HCT116 (cell line): ENCODE measurements around the gene AGPAT3. TPM values are rescaled to one million over a fixed set of nuclear protein-coding genes. Genes with fewer than 3 reads are reported as not detected.

Source experiments
- ATAC-seq: fragments of 200-7000 bp; cut with Tn5 transposase; 2 replicates; pipeline ENCODE4 v1.9.1; 2020; ENCODE audit warnings: mild to moderate bottlenecking, moderate library complexity
- BruUV-seq: library from RNA; stranded (reverse); fragments of 400-500 nt; replicated peaks from 2 replicates; lab custom pipeline; 2021; lab: Mats Ljungman, UMichigan
- CTCF ChIA-PET: fragments of 300-600 bp; sonication (Branson Sonifier 250); formaldehyde crosslinking; loops from one replicate; lab custom pipeline; 2021; ENCODE audit warnings: antibody characterized with exemption; lab: Charles Lee
- POLR2A ChIA-PET: fragments of 300-600, 350-600 bp; sonication (Branson Sonifier 250); formaldehyde crosslinking; loops from one replicate; lab custom pipeline; 2021; ENCODE audit warnings: antibody characterized with exemption; lab: Charles Lee
- RAD21 ChIA-PET, 2 experiments: fragments of 300-600 bp; sonication (Branson Sonifier 250); formaldehyde crosslinking; loops; one replicate each; lab custom pipeline; 2023; ENCODE audit warnings: low total read pairs in 2 of 2; ENCODE audit not compliant: uncharacterized antibody in 2 of 2, unreplicated experiment in 2 of 2, low non-redundant PET in 1 of 2; lab: Charles Lee
- DNase-seq: peaks from one replicate; pipeline ENCODE4 v3.0.0-alpha.2; 2010; ENCODE audit warnings: low read depth, low spot score
- H2AFZ ChIP-seq: fragments of 200-600 bp; shearing (Covaris generic), sonication (generic); 2 replicates; pipeline ENCODE4 v1.6.1; 2017; ENCODE audit warnings: low read depth, mixed run types, mixed read lengths, antibody characterized with exemption, low read length; ENCODE audit not compliant: poor library complexity, severe bottlenecking
- H3K27ac ChIP-seq: 2 replicates; pipeline ENCODE4 v1.5.1; 2012; ENCODE audit warnings: low read depth, low read length
- H3K27me3 ChIP-seq: fragments of 200-600 bp; sonication (generic); 2 replicates; pipeline ENCODE4 v1.6.1; 2016; ENCODE audit warnings: mixed run types, low read length, mixed read lengths; ENCODE audit not compliant: insufficient read depth
- H3K36me3 ChIP-seq, 2 experiments: fragments of 200-500 bp in 1 of 2; fragments of 200-600 bp in 1 of 2; sonication (Bioruptor generic) in 1 of 2; sonication (generic) in 1 of 2; 2 replicates each; pipeline versions ENCODE4 v1.5.1 to v1.6.1; 2014 to 2016; ENCODE audit warnings: low read length in 2 of 2, inconsistent platforms in 1 of 2, mixed read lengths in 1 of 2, mixed run types in 1 of 2; ENCODE audit not compliant: insufficient read depth in 2 of 2, control insufficient read depth in 1 of 2
- H3K4me1 ChIP-seq, 2 experiments: fragments of 200-600 bp in 1 of 2; sonication (generic) in 1 of 2; 2 replicates each; pipeline versions ENCODE4 v1.5.1 to v1.6.1; 2012 to 2017; ENCODE audit warnings: low read length in 2 of 2, inconsistent platforms in 1 of 2, mild to moderate bottlenecking in 1 of 2, mixed read lengths in 1 of 2, mixed run types in 1 of 2, moderate library complexity in 1 of 2; ENCODE audit not compliant: insufficient read depth in 2 of 2, control insufficient read depth in 1 of 2
- H3K4me2 ChIP-seq: fragments of 200-600 bp; sonication (generic); 2 replicates; pipeline ENCODE4 v1.6.1; 2017; ENCODE audit warnings: mixed run types, low read length, mixed read lengths
- H3K4me3 ChIP-seq, 2 experiments: fragments of 200-600 bp in 1 of 2; sonication (generic) in 1 of 2; replicated peaks in 1 of 2; 2 replicates each; pipeline ENCODE4 v1.5.1; 2011 to 2016; ENCODE audit warnings: low read length in 2 of 2, control low read depth in 1 of 2, low read depth in 1 of 2, mild to moderate bottlenecking in 1 of 2, mixed read lengths in 1 of 2, mixed run types in 1 of 2
- H3K79me2 ChIP-seq: fragments of 200-600 bp; sonication (generic); 2 replicates; pipeline ENCODE4 v1.6.1; 2017; ENCODE audit warnings: mild to moderate bottlenecking, mixed run types, low read length, moderate library complexity, mixed read lengths; ENCODE audit not compliant: insufficient read depth
- H3K9ac ChIP-seq: fragments of 200-600 bp; sonication (generic); 2 replicates; pipeline ENCODE4 v1.6.1; 2016; ENCODE audit warnings: low read length, mixed read lengths
- H3K9me2 ChIP-seq: fragments of 200-600 bp; sonication (generic), shearing (Covaris generic); 2 replicates; pipeline ENCODE4 v1.6.1; 2017; ENCODE audit warnings: mixed run types, mild to moderate bottlenecking, moderate library complexity; ENCODE audit not compliant: insufficient read depth
- H3K9me3 ChIP-seq, 2 experiments: fragments of 200-500 bp in 1 of 2; fragments of 200-600 bp in 1 of 2; sonication (Bioruptor generic) in 1 of 2; sonication (generic) in 1 of 2; 2 replicates each; pipeline ENCODE4 v1.6.1; 2014 to 2017; ENCODE audit warnings: low read length in 2 of 2, mixed read lengths in 2 of 2, inconsistent platforms in 1 of 2, low read depth in 1 of 2, mild to moderate bottlenecking in 1 of 2, mixed run types in 1 of 2, moderate library complexity in 1 of 2; ENCODE audit not compliant: control insufficient read depth in 1 of 2, insufficient read depth in 1 of 2
- H4K20me1 ChIP-seq: fragments of 200-600 bp; sonication (generic), shearing (Covaris generic); 2 replicates; pipeline ENCODE4 v1.6.1; 2017; ENCODE audit warnings: mixed run types, mild to moderate bottlenecking, moderate library complexity; ENCODE audit not compliant: insufficient read depth
- CBX3 ChIP-seq: IDR thresholded peaks from 2 replicates; pipeline ENCODE4 v1.6.1; 2012; ENCODE audit warnings: low read depth
- CEBPB ChIP-seq: IDR thresholded peaks from 2 replicates; pipeline ENCODE4 v1.6.1; 2012; ENCODE audit warnings: low read depth
- EGR1 ChIP-seq: IDR thresholded peaks from 2 replicates; pipeline ENCODE4 v1.6.1; 2012; ENCODE audit warnings: low read depth
- EZH2 ChIP-seq: fragments of 200-600 bp; sonication (generic); IDR thresholded peaks from 2 replicates; pipeline ENCODE4 v1.6.1; 2017; ENCODE audit warnings: antibody characterized with exemption, mixed run types
- FOSL1 ChIP-seq: IDR thresholded peaks from 2 replicates; pipeline ENCODE4 v1.6.1; 2012; ENCODE audit warnings: low read depth
- JUND ChIP-seq: IDR thresholded peaks from 2 replicates; pipeline ENCODE4 v1.6.1; 2012
- RAD21 ChIP-seq: IDR thresholded peaks from 2 replicates; pipeline ENCODE4 v1.6.1; 2012; ENCODE audit warnings: low read depth, mild to moderate bottlenecking
- SIN3A ChIP-seq: IDR thresholded peaks from 2 replicates; pipeline ENCODE4 v1.6.1; 2012; ENCODE audit warnings: low read depth
- SP1 ChIP-seq: IDR thresholded peaks from 2 replicates; pipeline ENCODE4 v1.6.1; 2012; ENCODE audit warnings: low read depth
- TCF7L2 ChIP-seq: IDR thresholded peaks from 2 replicates; pipeline ENCODE4 v1.7.0; 2011; ENCODE audit warnings: borderline replicate concordance, inconsistent platforms; ENCODE audit not compliant: insufficient read depth, insufficient read length; ENCODE audit errors: extremely low read depth
- YY1 ChIP-seq: IDR thresholded peaks from 2 replicates; pipeline ENCODE4 v1.6.1; 2011; ENCODE audit warnings: low read length, low read depth, moderate library complexity, mild to moderate bottlenecking; ENCODE audit not compliant: insufficient replicate concordance; ENCODE audit errors: extremely low read depth
- ZFX ChIP-seq: fragments of 450-650 bp; IDR thresholded peaks from 2 replicates; pipeline ENCODE4 v1.6.1; 2017
- ZNF274 ChIP-seq: fragments of 200-500 bp; sonication (Bioruptor generic); IDR thresholded peaks from 2 replicates; pipeline ENCODE4 v1.6.1; 2014; ENCODE audit warnings: mild to moderate bottlenecking, low read depth, low read length, inconsistent platforms
- intact Hi-C: fragments of 100-400 bp; cut with micrococcal nuclease; formaldehyde crosslinking; loops from 2 replicates; pipeline ENCODE4 v1.10.0; 2022
- total RNA-seq: library from RNA; stranded (reverse); gene quantifications from one replicate; pipeline ENCODE4 v1.2.1, GENCODE V29; 2021; ENCODE audit not compliant: unreplicated experiment
- TF ChIP-seq, protein P1 (sequence below), 3 experiments: fragments of 200-600 bp in 1 of 3; sonication (generic) in 1 of 3; IDR thresholded peaks in 2 of 3; conservative IDR thresholded peaks in 1 of 3; 2 replicates each; pipeline ENCODE4 v1.5.1; 2012 to 2017; ENCODE audit warnings: low read depth in 2 of 3, low read length in 2 of 3, antibody characterized with exemption in 1 of 3, borderline replicate concordance in 1 of 3, control low read depth in 1 of 3, mild to moderate bottlenecking in 1 of 3, mixed read lengths in 1 of 3, mixed run types in 1 of 3, moderate library complexity in 1 of 3; ENCODE audit not compliant: insufficient read depth in 1 of 3
- TF ChIP-seq, protein P2 (sequence below): IDR thresholded peaks from 2 replicates; pipeline ENCODE4 v1.6.1; 2012

AGPAT3 gene
- total RNA-seq, 1 experiment from 2014 or later = 54.1 TPM

DNA sequence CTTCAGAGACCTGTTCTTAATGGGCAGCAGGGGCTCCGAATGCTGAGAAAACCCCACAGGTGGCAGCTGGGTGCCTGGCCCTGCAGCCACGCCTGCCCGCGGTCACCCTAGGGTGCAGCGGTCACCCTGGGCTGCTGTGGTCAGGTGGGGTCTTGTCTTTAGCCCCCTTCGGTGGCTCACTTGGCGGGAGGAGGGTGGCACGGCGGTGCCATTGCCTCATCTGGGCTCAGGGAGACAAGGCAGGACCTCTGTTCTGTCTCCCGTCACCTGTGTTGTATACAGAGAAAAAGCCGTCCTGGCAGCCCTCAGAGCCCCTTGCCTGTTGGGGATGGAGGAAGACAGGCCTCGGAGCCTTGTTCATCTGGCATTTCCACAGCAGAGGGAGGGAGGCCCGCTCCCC, 77.6 kb downstream of the AGPAT3 start:
- Histone ChIP-seq H3K9ac (no peak overlapping the region), H3K27me3 (no peaks in the 10 kb centered on the region), H3K9me3 (no peaks in the 10 kb centered on the region), H2AFZ (no peak overlapping the region), H3K79me2 (0 out of 2 replicates have a peak, but pooled peaks cover 4% of the 10 kb centered on the region), H3K4me1 (peaks cover 3 to 11% of the 10 kb centered on the region in 2 experiments; a peak in 3 of 4 replicates), H3K27ac (no peak overlapping the region), H4K20me1 (no peaks in the 10 kb centered on the region), H3K4me2 (no peak overlapping the region), H3K4me3 (no peak overlapping the region), H3K36me3 (no peaks in the 10 kb centered on the region), H3K9me2 (no peaks in the 10 kb centered on the region)
- DNase-seq = no peak
- ChIA-PET RAD21 (no interaction called here), CTCF (interaction anchor here (1.3 kb wide), 1 partner anchor 33 kb away, joined by 3 read pairs; no protein-coding TSS in a partner anchor), POLR2A (no interaction called here)
- intact Hi-C loops = loop anchor here (10.0 kb wide), 1 partner anchor 62 kb away; no protein-coding TSS in a partner anchor
- no peak for ATAC-seq
- BruUV-seq = no TSS peak
- TF ChIP-seq JUND (no peak), CEBPB (no peak)
- TF ChIP-seq, protein P1, sequence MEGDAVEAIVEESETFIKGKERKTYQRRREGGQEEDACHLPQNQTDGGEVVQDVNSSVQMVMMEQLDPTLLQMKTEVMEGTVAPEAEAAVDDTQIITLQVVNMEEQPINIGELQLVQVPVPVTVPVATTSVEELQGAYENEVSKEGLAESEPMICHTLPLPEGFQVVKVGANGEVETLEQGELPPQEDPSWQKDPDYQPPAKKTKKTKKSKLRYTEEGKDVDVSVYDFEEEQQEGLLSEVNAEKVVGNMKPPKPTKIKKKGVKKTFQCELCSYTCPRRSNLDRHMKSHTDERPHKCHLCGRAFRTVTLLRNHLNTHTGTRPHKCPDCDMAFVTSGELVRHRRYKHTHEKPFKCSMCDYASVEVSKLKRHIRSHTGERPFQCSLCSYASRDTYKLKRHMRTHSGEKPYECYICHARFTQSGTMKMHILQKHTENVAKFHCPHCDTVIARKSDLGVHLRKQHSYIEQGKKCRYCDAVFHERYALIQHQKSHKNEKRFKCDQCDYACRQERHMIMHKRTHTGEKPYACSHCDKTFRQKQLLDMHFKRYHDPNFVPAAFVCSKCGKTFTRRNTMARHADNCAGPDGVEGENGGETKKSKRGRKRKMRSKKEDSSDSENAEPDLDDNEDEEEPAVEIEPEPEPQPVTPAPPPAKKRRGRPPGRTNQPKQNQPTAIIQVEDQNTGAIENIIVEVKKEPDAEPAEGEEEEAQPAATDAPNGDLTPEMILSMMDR (IDR thresholded peaks at IDR 0.05 in 2 of 3, conservative IDR thresholded peaks at IDR 0.05 in 1 of 3; ENCODE audit: borderline replicate concordance in 1 of 3, insufficient read depth in 1 of 3, low read depth in 2 of 3, low read length in 2 of 3) = no peak

DNA sequence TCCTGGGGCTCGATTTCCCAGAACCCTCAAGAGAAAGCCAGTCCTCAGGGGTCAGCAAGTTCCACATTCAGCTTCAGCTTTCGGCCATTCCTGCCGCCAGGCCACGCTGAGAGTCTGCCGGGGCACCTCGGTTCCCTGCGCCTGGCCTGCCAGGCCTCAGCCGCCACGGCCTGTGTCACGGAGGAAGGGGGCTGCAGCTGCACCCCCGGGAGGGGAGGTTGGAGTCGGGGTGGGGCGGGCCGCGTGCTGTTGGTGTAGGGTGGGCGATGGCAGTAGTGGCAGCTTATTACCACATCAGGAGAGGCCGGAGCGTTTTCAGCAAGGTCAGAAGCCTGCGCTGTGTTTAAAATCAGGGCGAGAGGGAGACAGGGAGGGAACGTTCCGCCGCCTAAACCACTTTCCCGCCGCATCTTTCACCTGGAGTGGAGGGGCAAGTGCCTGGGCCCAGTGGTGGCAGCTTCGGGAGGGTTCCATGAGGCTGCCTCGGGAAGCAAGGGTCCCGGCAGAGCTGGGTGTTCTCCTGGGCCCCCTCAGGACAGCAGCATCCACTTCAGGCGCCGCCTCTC, 78.6 kb downstream of the AGPAT3 start:
- Histone ChIP-seq H3K79me2 (0 out of 2 replicates have a peak, but pooled peaks cover 4% of the 10 kb centered on the region), H3K9ac (no peak overlapping the region), H3K9me2 (no peaks in the 10 kb centered on the region), H3K4me2 (no peak overlapping the region), H3K27me3 (no peaks in the 10 kb centered on the region), H3K36me3 (no peaks in the 10 kb centered on the region), H3K4me1 (peaks cover 3 to 9% of the 10 kb centered on the region in 2 experiments; a peak in 3 of 4 replicates), H4K20me1 (no peaks in the 10 kb centered on the region), H2AFZ (no peak overlapping the region)
- DNase-seq = no peak
- TF ChIP-seq EGR1 (no peak), JUND (no peak), RAD21 (no peak), CBX3 (no peak), ZNF274 (no peak), YY1 (no peak), EZH2 (no peak), ZFX (no peak), FOSL1 (no peak), TCF7L2 (no peak), SIN3A (no peak), SP1 (no peak)
- TF ChIP-seq, protein P2, sequence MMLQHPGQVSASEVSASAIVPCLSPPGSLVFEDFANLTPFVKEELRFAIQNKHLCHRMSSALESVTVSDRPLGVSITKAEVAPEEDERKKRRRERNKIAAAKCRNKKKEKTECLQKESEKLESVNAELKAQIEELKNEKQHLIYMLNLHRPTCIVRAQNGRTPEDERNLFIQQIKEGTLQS = no peak
- TF ChIP-seq, protein P1 (IDR thresholded peaks at IDR 0.05 in 2 of 3, conservative IDR thresholded peaks at IDR 0.05 in 1 of 3; ENCODE audit: borderline replicate concordance in 1 of 3, insufficient read depth in 1 of 3, low read depth in 2 of 3, low read length in 2 of 3) = no peak
- TF ChIP-seq, all 23 proteins: peak for 0
- POLR2A ChIA-PET = no interaction called here
- H3K27ac ChIP-seq = no peak overlapping the region
- intact Hi-C loops = loop anchor here (10.0 kb wide), 1 partner anchor 61 kb away; no protein-coding TSS in a partner anchor
- RAD21 ChIA-PET = no interaction called here
- CTCF ChIA-PET = no interaction called here
- H3K9me3 ChIP-seq = no peaks in the 10 kb centered on the region
- no TSS peak for BruUV-seq
- no peak overlapping the region for H3K4me3 ChIP-seq
- ATAC-seq = no peak
